Mesenchymal stem cell (in vitro differentiated cells and primary cell): ENCODE results near the gene CBLN3.
A peak's percentile ranks its signal among the peaks of the same experiment; 100 is the strongest.

Experiments used
- DNase-seq: peaks from one replicate; pipeline ENCODE4 v3.0.0-alpha.2; 2013
- H2AFZ ChIP-seq: one replicate; pipeline ENCODE4 v1.6.1; 2013; ENCODE audit warnings: low read depth, mild to moderate bottlenecking, control low read depth, inconsistent platforms, low read length, moderate library complexity
- H2AK5ac ChIP-seq: 2 replicates; pipeline ENCODE4 v1.6.1; 2013; ENCODE audit warnings: low read length, moderate library complexity, mild to moderate bottlenecking, inconsistent platforms; ENCODE audit not compliant: severe bottlenecking
- H2BK120ac ChIP-seq: one replicate; pipeline ENCODE4 v1.6.1; 2013; ENCODE audit warnings: low read depth, mild to moderate bottlenecking, inconsistent platforms, low read length, moderate library complexity
- H2BK12ac ChIP-seq, 2 experiments: one replicate each; pipeline ENCODE4 v1.6.1; 2013; ENCODE audit warnings: inconsistent platforms in 2 of 2, low read length in 2 of 2, mild to moderate bottlenecking in 2 of 2, moderate library complexity in 2 of 2, control low read depth in 1 of 2
- H2BK15ac ChIP-seq: one replicate; pipeline ENCODE4 v1.6.1; 2013; ENCODE audit warnings: mild to moderate bottlenecking, low read depth, inconsistent platforms; ENCODE audit not compliant: poor library complexity, severe bottlenecking
- H2BK5ac ChIP-seq: 2 replicates; pipeline ENCODE4 v1.6.1; 2013; ENCODE audit warnings: low read depth, mild to moderate bottlenecking, low read length, control low read depth, inconsistent platforms; ENCODE audit not compliant: poor library complexity, severe bottlenecking
- H3K14ac ChIP-seq, 2 experiments: one replicate each; pipeline ENCODE4 v1.6.1; 2013; ENCODE audit warnings: inconsistent platforms in 2 of 2, low read length in 2 of 2, control low read depth in 1 of 2, mild to moderate bottlenecking in 1 of 2, moderate library complexity in 1 of 2
- H3K18ac ChIP-seq, 2 experiments: one replicate each; pipeline ENCODE4 v1.6.1; 2013; ENCODE audit warnings: inconsistent platforms in 2 of 2, low read length in 2 of 2, control low read depth in 1 of 2, low read depth in 1 of 2, mild to moderate bottlenecking in 1 of 2
- H3K23ac ChIP-seq, 2 experiments: one replicate each; pipeline ENCODE4 v1.6.1; 2013; ENCODE audit warnings: inconsistent platforms in 2 of 2, low read length in 2 of 2, mild to moderate bottlenecking in 2 of 2, moderate library complexity in 2 of 2, control low read depth in 1 of 2
- H3K27ac ChIP-seq: 2 replicates; pipeline ENCODE4 v1.5.1; 2013; ENCODE audit warnings: mild to moderate bottlenecking, moderate library complexity, low read length, control low read depth, inconsistent platforms; ENCODE audit not compliant: poor library complexity, severe bottlenecking
- H3K27me3 ChIP-seq, 2 experiments: 2 replicates each; pipeline versions ENCODE4 v1.6.1 to v1.7.0; 2013; ENCODE audit warnings: low read length in 2 of 2, mild to moderate bottlenecking in 2 of 2, moderate library complexity in 2 of 2, control low read depth in 1 of 2, inconsistent platforms in 1 of 2; ENCODE audit not compliant: control insufficient read depth in 1 of 2, insufficient read depth in 1 of 2
- H3K36me3 ChIP-seq, 2 experiments: 2 replicates each; pipeline versions ENCODE4 v1.6.1 to v1.7.0; 2013; ENCODE audit warnings: low read length in 2 of 2, control low read depth in 1 of 2, inconsistent platforms in 1 of 2, low read depth in 1 of 2, mild to moderate bottlenecking in 1 of 2; ENCODE audit not compliant: insufficient read depth in 2 of 2, control insufficient read depth in 1 of 2
- H3K4ac ChIP-seq, 2 experiments: one replicate each; pipeline ENCODE4 v1.6.1; 2013; ENCODE audit warnings: inconsistent platforms in 2 of 2, low read length in 2 of 2, mild to moderate bottlenecking in 2 of 2, moderate library complexity in 2 of 2, control low read depth in 1 of 2, low read depth in 1 of 2
- H3K4me1 ChIP-seq: 2 replicates; pipeline ENCODE4 v1.6.1; 2013; ENCODE audit warnings: low read depth, low read length, control low read depth; ENCODE audit not compliant: control insufficient read depth, insufficient read depth
- H3K4me2 ChIP-seq: 2 replicates; pipeline ENCODE4 v1.6.1; 2013; ENCODE audit warnings: low read length, mild to moderate bottlenecking, inconsistent platforms; ENCODE audit not compliant: poor library complexity, severe bottlenecking
- H3K4me3 ChIP-seq, 2 experiments: 2 replicates each; pipeline versions ENCODE4 v1.5.1 to v1.7.0; 2013; ENCODE audit warnings: low read length in 2 of 2, mild to moderate bottlenecking in 2 of 2, control low read depth in 1 of 2, low read depth in 1 of 2; ENCODE audit not compliant: insufficient read depth in 1 of 2
- H3K79me1 ChIP-seq: replicated peaks from 2 replicates; pipeline ENCODE4 v1.6.1; 2013; ENCODE audit warnings: mild to moderate bottlenecking, control low read depth, low read length, inconsistent platforms; ENCODE audit not compliant: poor library complexity, severe bottlenecking
- H3K9ac ChIP-seq: 2 replicates; pipeline ENCODE4 v1.7.0; 2013; ENCODE audit warnings: mild to moderate bottlenecking, low read length, moderate library complexity
- H3K9me3 ChIP-seq: 2 replicates; pipeline ENCODE4 v1.7.0; 2013; ENCODE audit warnings: mild to moderate bottlenecking, low read length; ENCODE audit not compliant: control insufficient read depth
- H4K8ac ChIP-seq: one replicate; pipeline ENCODE4 v1.6.1; 2013; ENCODE audit warnings: inconsistent platforms, mild to moderate bottlenecking, low read length, moderate library complexity
- H4K91ac ChIP-seq: one replicate; pipeline ENCODE4 v1.6.1; 2013; ENCODE audit warnings: mild to moderate bottlenecking, low read length, inconsistent platforms
- WGBS: methylation state at CpG from one replicate; pipeline ENCODE4 v1.1.7; 2013; ENCODE audit warnings: mixed read lengths; 5-methylcytosine and 5-hydroxymethylcytosine counted together

Gene CBLN3

GRCh38 chr14:24416254-24416931 is 13.1 kb downstream of the CBLN3 start:
- Histone ChIP-seq H4K91ac (no peak overlapping the region), H2AK5ac (no peak overlapping the region), H3K23ac (peak overlapping the region in 1 of 2 experiments; percentile 67), H4K8ac (no peak overlapping the region), H2BK15ac (no peak overlapping the region), H3K36me3 (peaks cover 39 to 42% of the 10 kb centered on the region in 2 experiments), H3K9ac (no peak overlapping the region), H3K4me2 (no peak overlapping the region), H3K79me1 (no peaks in the 10 kb centered on the region), H3K4me3 (peak overlapping the region in 1 of 2 experiments; percentile 5), H3K18ac (no peak overlapping the region), H3K4me1 (no peaks in the 10 kb centered on the region), H2BK12ac (no peak overlapping the region), H2BK120ac (no peak overlapping the region), H3K27me3 (peaks cover 6 to 18% of the 10 kb centered on the region in 2 experiments), H2BK5ac (no peak overlapping the region), H3K9me3 (no peaks in the 10 kb centered on the region), H3K4ac (no peak overlapping the region), H2AFZ (no peak overlapping the region), H3K27ac (no peak overlapping the region), H3K14ac (no peak overlapping the region)
- WGBS = 87% methylated on average over 19 of the region's 19 CpGs
- DNase-seq = no peak

- peaks cover 47 to 50% of the 10 kb centered on the region in 2 experiments for H3K36me3 ChIP-seq
- H3K4ac ChIP-seq = no peak overlapping the region
- H2AFZ ChIP-seq = no peak overlapping the region
- H4K91ac ChIP-seq = no peak overlapping the region
- H3K14ac ChIP-seq = no peak overlapping the region
- no peak for DNase-seq
- peaks cover 6 to 18% of the 10 kb centered on the region in 2 experiments for H3K27me3 ChIP-seq
- no peak overlapping the region for H3K18ac ChIP-seq
- no peak overlapping the region for H3K23ac ChIP-seq
- no peak overlapping the region for H3K27ac ChIP-seq
- no peak overlapping the region for H3K9ac ChIP-seq
- H4K8ac ChIP-seq = no peak overlapping the region
- H2BK15ac ChIP-seq = no peak overlapping the region
- no peaks in the 10 kb centered on the region for H3K9me3 ChIP-seq
- H2AK5ac ChIP-seq = no peak overlapping the region
- H3K4me3 ChIP-seq = no peak overlapping the region
- no peak overlapping the region for H2BK5ac ChIP-seq
- H3K4me2 ChIP-seq = no peak overlapping the region
- no peak overlapping the region for H2BK120ac ChIP-seq
- H3K4me1 ChIP-seq = no peaks in the 10 kb centered on the region
- WGBS = 93% methylated on average over 25 of the region's 25 CpGs
- no peak overlapping the region for H2BK12ac ChIP-seq
- H3K79me1 ChIP-seq = no peaks in the 10 kb centered on the region
Measured at GRCh38 chr14:24415421-24416253, 13.8 kb downstream of the CBLN3 start.

- Histone ChIP-seq H3K4me1 (no peaks in the 10 kb centered on the region), H2BK5ac (no peak overlapping the region), H3K27ac (no peak overlapping the region), H3K79me1 (no peaks in the 10 kb centered on the region), H3K36me3 (peaks cover 51 to 56% of the 10 kb centered on the region in 2 experiments), H3K27me3 (peaks cover under 1 to 13% of the 10 kb centered on the region in 2 experiments), H3K9me3 (no peaks in the 10 kb centered on the region), H3K14ac (no peak overlapping the region), H2AK5ac (no peak overlapping the region), H4K91ac (no peak overlapping the region), H4K8ac (no peak overlapping the region), H3K4ac (no peak overlapping the region), H3K18ac (no peak overlapping the region), H2BK12ac (no peak overlapping the region), H2AFZ (no peak overlapping the region), H3K4me3 (no peak overlapping the region), H3K9ac (no peak overlapping the region), H2BK15ac (no peak overlapping the region), H3K23ac (no peak overlapping the region), H3K4me2 (no peak overlapping the region), H2BK120ac (no peak overlapping the region)
- WGBS = 99% methylated on average over 15 of the region's 15 CpGs
- no peak for DNase-seq
Measured at GRCh38 chr14:24414732-24415420, 14.6 kb downstream of the CBLN3 start.

GRCh38 chr14:24414077-24414476 is 15.4 kb downstream of the CBLN3 start:
- Histone ChIP-seq H3K27me3 (peaks cover 0 to 10% of the 10 kb centered on the region in 2 experiments), H3K14ac (no peak overlapping the region), H2BK5ac (no peak overlapping the region), H3K36me3 (peaks cover 59 to 64% of the 10 kb centered on the region in 2 experiments), H2BK120ac (no peak overlapping the region), H4K91ac (no peak overlapping the region), H3K4me1 (no peaks in the 10 kb centered on the region), H3K79me1 (no peaks in the 10 kb centered on the region), H3K9ac (no peak overlapping the region), H3K18ac (no peak overlapping the region), H2AFZ (no peak overlapping the region), H3K4me2 (no peak overlapping the region), H2BK15ac (no peak overlapping the region), H3K23ac (no peak overlapping the region), H2AK5ac (no peak overlapping the region), H3K9me3 (no peaks in the 10 kb centered on the region), H2BK12ac (no peak overlapping the region), H3K4me3 (no peak overlapping the region), H4K8ac (no peak overlapping the region), H3K27ac (no peak overlapping the region), H3K4ac (no peak overlapping the region)
- WGBS = no CpG with 5 or more reads among the region's 1 CpG
- DNase-seq = no peak
